HG02970 (cell line): ENCODE measurements around the gene DOCK1.

Experiments used
- ATAC-seq: cut with Tn5 transposase; IDR thresholded peaks from one replicate; pipeline ENCODE4 v1.9.1; 2021; ENCODE audit warnings: mild to moderate bottlenecking, moderate library complexity, moderate number of reproducible peaks; ENCODE audit not compliant: unreplicated experiment, low FRiP score

DOCK1 gene

GRCh38 chr10:127462643-127463295 lies 557.5 kb downstream of the DOCK1 start:
- ATAC-seq: no peak

- no peak for ATAC-seq
These were observed 558.3 kb downstream of the DOCK1 start for GRCh38 chr10:127463548-127463947.

GRCh38 chr10:127464561-127464960 lies 559.3 kb downstream of the DOCK1 start:
- ATAC-seq: no peak

GRCh38 chr10:127467811-127468210 lies 562.6 kb downstream of the DOCK1 start:
- no peak for ATAC-seq

- no peak for ATAC-seq
These were observed 563.4 kb downstream of the DOCK1 start for GRCh38 chr10:127468632-127469031.

GRCh38 chr10:127470911-127471310 lies 565.7 kb downstream of the DOCK1 start:
- no peak for ATAC-seq

- ATAC-seq: no peak
These were observed 567.7 kb downstream of the DOCK1 start for GRCh38 chr10:127472976-127473375.

GRCh38 chr10:127474501-127474900 lies 569.3 kb downstream of the DOCK1 start:
- ATAC-seq: no peak

GRCh38 chr10:127485153-127485857 lies 580.1 kb downstream of the DOCK1 start:
- ATAC-seq: no peak

GRCh38 chr10:127486355-127486754 lies 581.1 kb downstream of the DOCK1 start:
- ATAC-seq: no peak

- no peak for ATAC-seq
These were observed 587.5 kb downstream of the DOCK1 start for GRCh38 chr10:127492607-127493250.

- ATAC-seq: no peak
These were observed 590.8 kb downstream of the DOCK1 start for GRCh38 chr10:127496035-127496434.

GRCh38 chr10:127497685-127498084 lies 592.5 kb downstream of the DOCK1 start:
- no peak for ATAC-seq

- no peak for ATAC-seq
These were observed 592.9 kb downstream of the DOCK1 start for GRCh38 chr10:127498087-127498486.

GRCh38 chr10:127500127-127500526 lies 594.9 kb downstream of the DOCK1 start:
- ATAC-seq: no peak
